ENCODE measurements around the gene FARSA. TPM values are rescaled to one million over a fixed set of nuclear protein-coding genes. Genes with fewer than 3 reads are reported as not detected.
"Not testable (repeated sequence)": the region's sequence is repeated elsewhere in the genome, so short reads cannot be mapped to it uniquely, and the experiment has no call there.

Gene FARSA
- total RNA-seq, 2 donors from 2014 or later, result 89.2 to 116 TPM

DNA sequence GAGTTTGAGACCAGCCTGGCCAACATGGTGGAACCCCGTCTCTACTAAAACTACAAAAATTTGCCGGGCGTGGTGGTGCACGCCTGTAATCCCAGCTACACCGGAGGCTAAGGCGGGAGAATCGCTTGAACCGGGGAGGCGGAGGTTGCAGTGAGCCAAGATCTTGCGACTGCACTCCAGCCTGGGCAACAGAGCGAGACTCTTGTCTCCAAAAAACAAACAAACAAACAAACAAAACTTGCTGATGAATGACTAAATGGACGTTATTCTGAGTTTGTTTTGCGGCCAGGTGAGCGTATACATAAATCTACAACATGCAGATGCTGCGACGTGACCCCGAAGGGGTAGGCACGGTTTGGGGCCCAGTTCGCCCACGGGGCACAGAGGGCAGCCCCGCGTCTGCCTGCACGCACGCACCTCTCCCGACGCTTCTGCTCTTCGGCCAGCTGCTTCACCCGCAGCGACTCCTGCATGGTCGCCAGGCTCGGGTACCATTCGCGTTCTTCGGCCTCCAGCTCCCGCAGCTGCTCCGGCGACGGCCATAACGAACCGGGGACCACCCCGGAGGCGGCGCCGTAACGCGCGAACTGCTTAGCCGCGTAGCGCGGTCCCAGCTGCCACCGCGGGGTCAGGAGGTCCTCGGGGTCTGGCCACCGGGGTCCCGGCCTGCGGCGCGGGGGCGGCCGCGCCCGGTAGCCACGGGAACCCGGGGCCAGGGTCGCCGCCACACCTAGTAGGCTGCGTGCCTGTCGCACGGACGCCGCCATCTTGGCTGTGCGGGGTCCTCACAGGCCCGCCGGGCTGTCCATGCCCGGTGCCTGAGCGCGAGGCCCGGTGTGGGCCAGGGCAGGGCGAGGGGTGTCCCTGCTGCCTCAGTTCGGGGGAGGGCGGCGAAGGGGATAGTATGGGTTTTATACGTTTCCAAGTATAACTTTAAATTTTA lies 23.2 kb upstream of the FARSA start, which contains the start of gene GADD45GIP1:
Gene GADD45GIP1 (minus strand): TSS at position 778 of the 943 bp plus-strand sequence. CDS start 11 bp downstream, at position 767.
- ATAC-seq (peak; percentile 89 to 93), DNase-seq (ENCODE audit: low spot score in 2 of 2) (peak; percentile 76 to 92)
- Mint-ChIP-seq H3K36me3 (peaks cover 0 to 26% of the 10 kb centered on the region in 2 donors), H3K9me3 (no peaks in the 10 kb centered on the region), H3K27ac (peak within 1 kb of the TSS; percentile 82 to 99)

DNA sequence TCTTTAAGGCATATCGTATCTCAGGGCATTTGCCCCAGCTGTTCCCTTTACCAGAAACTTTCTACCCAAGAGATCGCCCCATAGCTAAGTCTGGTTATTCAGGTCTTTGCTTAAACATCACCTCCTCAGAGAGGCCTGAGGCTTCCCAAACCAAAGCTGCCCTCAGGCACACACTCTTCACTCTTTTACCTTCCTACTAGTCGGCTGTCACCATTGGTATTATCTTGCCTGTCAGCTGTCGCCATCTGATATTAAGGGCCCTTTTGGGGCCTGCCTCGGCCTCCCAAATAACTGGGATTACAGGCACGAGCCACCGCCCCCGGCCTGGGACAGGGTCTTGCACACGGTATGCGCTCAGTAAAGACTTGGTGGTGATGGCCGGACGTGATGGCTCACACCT lies 22.5 kb upstream of the FARSA start:
- peak overlapping the region; percentile 82 to 90 for H3K27ac Mint-ChIP-seq
- H3K36me3 Mint-ChIP-seq, result peaks cover 0 to 29% of the 10 kb centered on the region in 2 donors
- DNase-seq (ENCODE audit: low spot score in 2 of 2), result no peak
- no peaks in the 10 kb centered on the region for H3K9me3 Mint-ChIP-seq
- no peak for ATAC-seq

DNA sequence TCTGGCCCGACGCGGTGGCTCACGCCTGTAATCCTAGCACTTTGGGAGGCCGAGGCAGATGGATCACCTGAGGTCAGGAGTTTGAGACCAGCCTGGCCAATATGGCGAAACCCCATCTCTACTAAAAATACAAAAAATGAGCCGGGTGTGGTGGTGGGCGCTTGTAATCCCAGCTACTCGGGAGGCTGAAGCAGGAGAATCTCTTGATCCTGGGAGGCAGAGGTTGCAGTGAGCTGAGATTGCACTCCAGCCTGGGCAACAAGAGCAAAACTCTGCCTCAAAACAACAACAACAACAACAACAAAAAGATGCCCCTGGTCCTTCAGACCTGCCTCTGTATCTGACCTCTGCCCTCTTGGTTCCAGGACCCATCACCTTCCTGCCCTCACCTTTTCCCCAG lies 22.1 kb upstream of the FARSA start:
- not testable (repeated sequence) for ATAC-seq; H3K9me3 Mint-ChIP-seq; DNase-seq (ENCODE audit: low spot score in 2 of 2)
- Mint-ChIP-seq H3K36me3 (peaks cover 0 to 29% of the 10 kb centered on the region in 2 donors), H3K27ac (peak overlapping the region; percentile 82 to 91)

DNA sequence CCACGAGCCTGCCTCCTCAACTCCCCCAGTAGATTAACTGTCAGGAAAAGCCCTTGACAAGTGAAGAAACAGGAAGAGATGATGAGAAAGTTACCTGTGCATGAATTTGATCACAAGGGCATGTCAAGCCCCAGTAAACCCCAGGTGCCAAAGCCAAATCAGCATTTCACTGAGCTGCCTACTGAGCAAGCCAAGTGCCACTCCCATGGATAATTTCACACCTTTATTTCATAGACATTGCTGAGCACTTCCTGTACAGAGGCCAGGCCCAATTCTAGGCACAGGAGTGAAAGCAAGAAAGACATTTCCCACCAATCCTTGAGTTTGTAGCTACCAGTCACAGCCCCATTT lies 21.1 kb upstream of the FARSA start:
- DNase-seq (ENCODE audit: low spot score in 2 of 2) (no peak), ATAC-seq (peak in 1 of 2 donors; percentile 30)

DNA sequence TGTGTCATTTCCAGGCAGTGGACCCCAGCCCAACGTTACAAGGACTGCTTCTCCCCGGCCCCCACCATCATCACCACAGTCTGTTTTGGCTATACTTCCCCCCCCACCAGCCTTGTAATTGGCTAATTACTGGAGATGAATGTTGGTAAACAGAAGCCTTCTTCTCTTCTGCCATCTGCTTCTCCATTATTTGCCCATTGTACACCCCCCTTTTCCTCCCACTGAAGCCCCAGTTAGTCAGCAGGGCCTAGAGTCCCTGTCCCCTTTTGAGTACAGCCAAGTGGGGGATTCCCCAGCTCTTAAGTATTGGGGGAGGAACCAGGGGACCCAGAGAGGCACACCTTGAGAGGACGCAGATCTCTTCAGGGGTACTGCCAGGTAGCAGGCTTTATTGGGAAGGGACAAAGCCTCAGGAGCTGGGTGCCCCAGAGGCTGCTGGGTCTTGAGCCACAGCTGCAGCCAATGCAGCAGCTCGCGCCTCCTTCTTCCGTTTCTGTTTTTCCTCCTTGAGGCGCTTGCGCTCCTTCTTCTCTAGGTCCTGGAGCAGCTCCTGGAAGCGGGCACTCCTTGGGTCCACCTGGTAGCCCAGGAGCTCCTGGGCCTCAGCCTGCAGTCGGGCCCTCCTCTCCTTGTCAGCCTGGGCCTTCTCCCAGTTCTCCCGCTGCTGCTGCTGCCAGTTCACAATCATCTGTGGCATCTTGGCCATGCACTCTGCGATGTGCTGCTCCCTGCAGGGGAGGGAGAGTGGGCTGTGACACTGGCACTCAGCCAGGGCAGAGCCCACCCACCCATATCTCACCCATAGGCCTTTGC lies 20.5 kb upstream of the FARSA start:
- DNase-seq (ENCODE audit: low spot score in 2 of 2) (no peak), ATAC-seq (no peak)
- Mint-ChIP-seq H3K9me3 (no peaks in the 10 kb centered on the region), H3K36me3 (peaks cover 11 to 41% of the 10 kb centered on the region in 2 donors), H3K27ac (peak overlapping the region; percentile 82 to 92)

More for the DNA sequence above, 21.1 kb upstream of the FARSA start:
- Mint-ChIP-seq H3K27ac (peak overlapping the region; percentile 82 to 92), H3K9me3 (no peaks in the 10 kb centered on the region), H3K36me3 (peaks cover 9 to 38% of the 10 kb centered on the region in 2 donors)

DNA sequence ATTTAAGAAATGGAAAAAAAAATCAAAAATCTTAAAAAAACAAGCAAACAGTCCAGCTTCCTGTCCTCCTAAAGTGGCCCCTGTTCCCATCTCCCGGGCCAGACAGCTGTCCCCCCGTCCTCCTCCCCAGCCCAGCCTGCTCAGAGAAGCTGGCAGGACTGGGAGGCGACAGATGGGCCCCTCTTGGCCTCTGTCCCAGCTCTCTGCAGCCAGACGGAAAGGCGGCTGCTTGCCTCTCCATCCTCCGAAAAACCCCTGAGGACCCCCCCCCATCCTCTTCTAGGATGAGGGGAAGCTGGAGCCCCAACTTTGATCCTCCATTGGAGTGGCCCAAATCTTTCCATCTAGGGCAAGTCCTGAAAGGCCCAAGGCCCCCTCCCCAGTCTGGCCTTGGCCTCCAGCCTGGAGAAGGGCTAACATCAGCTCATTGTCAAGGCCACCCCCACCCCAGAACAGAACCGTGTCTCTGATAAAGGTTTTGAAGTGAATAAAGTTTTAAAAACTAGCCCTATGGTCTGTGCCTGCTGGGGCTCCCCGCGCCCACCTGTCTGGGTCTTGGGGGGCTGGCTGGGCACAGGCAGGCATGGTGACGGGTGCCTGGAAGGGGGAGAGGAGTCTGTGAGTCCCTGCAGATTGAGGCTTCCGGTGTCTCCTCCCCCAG lies 19.8 kb upstream of the FARSA start:
- no peaks in the 10 kb centered on the region for H3K9me3 Mint-ChIP-seq
- H3K36me3 Mint-ChIP-seq, result peaks cover 11 to 45% of the 10 kb centered on the region in 2 donors
- H3K27ac Mint-ChIP-seq, result no peak overlapping the region

DNA sequence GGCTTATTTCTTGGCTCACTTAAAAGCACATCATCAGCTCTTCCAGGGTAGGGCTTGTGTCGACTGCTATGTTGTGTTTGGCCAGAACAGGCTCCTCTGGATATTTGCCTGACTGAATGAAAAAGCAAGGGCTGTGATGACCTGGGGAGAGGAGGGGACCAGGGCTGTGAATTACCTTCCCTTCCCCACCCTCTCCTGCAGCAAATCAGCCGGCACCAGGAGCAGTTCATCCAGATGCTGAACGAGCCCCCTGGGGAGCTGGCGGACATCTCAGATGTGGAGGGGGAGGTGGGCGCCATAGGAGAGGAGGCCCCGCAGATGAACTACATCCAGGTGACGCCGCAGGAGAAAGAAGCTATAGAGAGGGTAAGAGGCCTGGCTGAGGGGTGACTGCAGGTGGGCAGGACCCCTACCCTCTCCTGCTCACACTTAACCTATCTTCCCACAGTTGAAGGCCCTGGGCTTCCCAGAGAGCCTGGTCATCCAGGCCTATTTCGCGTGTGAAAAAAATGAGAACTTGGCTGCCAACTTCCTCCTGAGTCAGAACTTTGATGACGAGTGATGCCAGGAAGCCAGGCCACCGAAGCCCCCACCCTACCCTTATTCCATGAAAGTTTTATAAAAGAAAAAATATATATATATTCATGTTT lies 19.1 kb upstream of the FARSA start:
- DNase-seq (ENCODE audit: low spot score in 2 of 2) (no peak), ATAC-seq (no peak)
- H3K36me3 Mint-ChIP-seq, result peaks cover 13 to 46% of the 10 kb centered on the region in 2 donors
- H3K27ac Mint-ChIP-seq, result peak overlapping the region in 1 of 2 donors; percentile 55
- no peaks in the 10 kb centered on the region for H3K9me3 Mint-ChIP-seq

More for the DNA sequence above, 19.8 kb upstream of the FARSA start:
- no peak for DNase-seq (ENCODE audit: low spot score in 2 of 2)
- ATAC-seq, result no peak

DNA sequence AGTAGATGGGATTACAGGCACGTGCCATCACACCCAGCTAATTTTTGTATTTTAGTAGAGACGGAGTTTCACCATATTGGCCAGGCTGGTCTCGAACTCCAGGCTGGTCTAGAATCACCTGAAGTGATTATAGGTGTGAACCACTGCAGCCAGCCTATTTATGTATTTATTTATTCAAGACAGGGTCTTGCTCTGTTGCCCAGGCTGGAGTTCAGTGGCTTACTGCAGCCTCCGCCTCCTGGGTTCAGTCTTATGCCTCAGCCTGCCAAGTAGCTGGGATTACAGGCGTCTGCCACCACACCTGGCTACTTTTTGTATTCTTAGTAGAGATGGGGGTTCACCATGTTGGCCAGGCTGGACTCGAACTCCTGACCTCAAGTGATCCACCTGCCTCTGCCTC lies 18.5 kb upstream of the FARSA start:
- Mint-ChIP-seq H3K27ac (peak overlapping the region in 1 of 2 donors; percentile 11), H3K36me3 (peaks cover 15 to 46% of the 10 kb centered on the region in 2 donors)
- H3K9me3 Mint-ChIP-seq; ATAC-seq; DNase-seq (ENCODE audit: low spot score in 2 of 2): not testable (repeated sequence)

DNA sequence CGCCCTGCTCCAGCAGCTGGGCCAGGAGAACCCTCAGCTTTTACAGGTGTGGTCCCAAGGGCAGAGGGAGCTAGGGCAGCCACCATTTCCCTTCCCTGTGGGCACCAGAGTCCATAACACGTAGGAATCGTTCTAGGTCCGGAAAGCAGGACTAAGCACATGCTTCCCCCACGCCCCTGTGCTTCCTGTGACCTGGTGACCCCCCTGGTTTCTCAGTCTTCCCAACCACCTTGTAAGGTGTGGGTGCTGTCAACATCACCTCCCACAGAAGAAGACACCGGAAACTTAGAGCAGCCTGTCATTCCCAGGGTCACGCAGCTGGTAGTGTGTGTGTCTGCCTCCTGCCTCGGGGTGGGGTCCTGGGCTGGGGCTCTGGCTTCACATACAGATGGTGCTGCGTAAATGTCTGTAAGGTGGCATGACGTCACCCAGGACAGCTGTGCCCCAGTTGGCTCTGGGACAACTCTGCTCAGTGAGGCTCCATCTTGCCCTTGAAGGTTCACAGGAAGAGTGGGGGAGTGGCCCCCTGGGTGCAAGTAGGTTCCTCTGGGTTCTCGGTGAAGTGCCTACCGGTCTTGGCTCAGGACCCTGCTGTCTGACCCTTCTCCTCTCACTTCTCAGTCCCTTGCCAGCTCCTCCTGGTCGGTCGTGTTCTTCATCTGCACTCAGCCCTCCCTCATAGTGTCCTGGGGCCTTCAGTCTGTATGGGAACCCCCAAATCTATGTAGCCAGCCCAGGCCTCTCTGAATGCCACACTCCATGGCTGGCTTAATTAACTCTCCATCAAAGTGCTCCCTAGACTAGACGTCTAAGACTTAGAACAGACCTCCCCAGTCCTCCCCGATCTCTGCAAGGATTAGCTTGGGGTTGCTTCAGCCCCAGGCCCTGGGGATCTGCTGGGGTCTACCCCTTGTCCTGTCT lies 16.1 kb upstream of the FARSA start:
- Mint-ChIP-seq H3K27ac (peak overlapping the region; percentile 58 to 92), H3K9me3 (no peaks in the 10 kb centered on the region), H3K36me3 (peaks cover 36 to 50% of the 10 kb centered on the region in 2 donors)
- DNase-seq (ENCODE audit: low spot score in 2 of 2), result no peak
- no peak for ATAC-seq

DNA sequence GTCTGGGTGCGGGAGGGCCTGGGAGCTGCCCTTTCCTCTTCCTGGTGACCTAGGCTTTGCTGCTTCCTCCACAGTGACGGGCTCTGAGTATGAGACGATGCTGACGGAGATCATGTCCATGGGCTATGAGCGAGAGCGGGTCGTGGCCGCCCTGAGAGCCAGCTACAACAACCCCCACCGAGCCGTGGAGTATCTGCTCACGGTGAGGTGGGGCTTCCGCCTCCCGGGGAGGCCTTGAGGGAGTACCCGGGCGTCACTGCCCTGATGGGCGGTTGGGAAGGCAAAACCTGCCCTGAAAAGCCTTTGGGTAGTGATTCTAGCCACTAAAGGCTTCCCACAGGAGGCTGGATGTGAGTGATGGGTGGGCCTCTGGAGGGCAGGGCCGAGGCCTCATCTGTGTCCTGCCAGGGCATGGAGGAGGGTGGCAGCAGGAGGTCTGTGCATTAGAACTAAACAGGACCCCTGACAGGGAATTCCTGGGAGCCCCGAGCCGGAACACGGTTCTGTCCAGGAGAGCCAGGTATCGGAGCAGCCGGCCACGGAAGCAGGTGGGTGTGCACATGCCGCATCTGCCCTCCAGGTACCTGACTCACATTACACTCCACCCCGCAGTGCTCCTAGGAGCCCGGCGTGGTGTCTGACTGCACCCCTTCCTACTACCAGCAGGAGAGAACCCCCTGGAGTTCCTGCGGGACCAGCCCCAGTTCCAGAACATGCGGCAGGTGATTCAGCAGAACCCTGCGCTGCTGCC lies 15.3 kb upstream of the FARSA start:
- Mint-ChIP-seq H3K36me3 (peaks cover 37 to 51% of the 10 kb centered on the region in 2 donors), H3K27ac (peak overlapping the region; percentile 53 to 77), H3K9me3 (no peaks in the 10 kb centered on the region)
- ATAC-seq (no peak), DNase-seq (ENCODE audit: low spot score in 2 of 2) (no peak)

DNA sequence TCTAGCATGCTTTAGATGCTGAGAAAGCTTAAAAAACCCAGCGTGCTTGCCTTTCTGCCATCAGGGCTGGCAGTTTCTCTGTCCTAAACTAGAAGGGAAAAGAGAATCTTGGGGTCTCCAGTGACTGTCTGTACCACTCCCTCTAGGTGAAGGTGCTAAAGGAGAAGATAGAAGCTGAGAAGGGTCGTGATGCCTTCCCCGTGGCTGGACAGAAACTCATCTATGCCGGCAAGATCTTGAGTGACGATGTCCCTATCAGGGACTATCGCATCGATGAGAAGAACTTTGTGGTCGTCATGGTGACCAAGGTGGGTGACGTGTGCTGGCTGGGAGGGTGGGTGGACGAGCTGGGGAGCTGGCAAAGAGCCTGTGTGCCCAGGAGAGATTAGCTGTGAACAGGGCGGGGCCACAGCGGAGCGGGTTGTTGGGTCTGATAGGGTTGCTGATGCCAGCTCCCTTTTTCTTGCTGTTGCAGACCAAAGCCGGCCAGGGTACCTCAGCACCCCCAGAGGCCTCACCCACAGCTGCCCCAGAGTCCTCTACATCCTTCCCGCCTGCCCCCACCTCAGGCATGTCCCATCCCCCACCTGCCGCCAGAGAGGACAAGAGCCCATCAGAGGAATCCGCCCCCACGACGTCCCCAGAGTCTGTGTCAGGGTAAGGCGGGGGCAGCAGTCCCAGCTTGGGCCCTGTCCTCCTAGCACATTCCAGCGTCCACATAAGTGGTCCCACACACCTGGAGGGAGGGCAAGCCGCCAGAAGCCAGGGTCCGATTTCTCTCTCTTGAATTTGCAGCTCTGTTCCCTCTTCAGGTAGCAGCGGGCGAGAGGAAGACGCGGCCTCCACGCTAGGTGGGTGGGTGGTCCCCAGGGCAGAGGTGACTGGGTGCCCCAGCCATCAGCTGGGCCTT lies 14.4 kb upstream of the FARSA start:
- Mint-ChIP-seq H3K9me3 (no peaks in the 10 kb centered on the region), H3K27ac (peak overlapping the region; percentile 53 to 98), H3K36me3 (peaks cover 45 to 58% of the 10 kb centered on the region in 2 donors)
- ATAC-seq (no peak), DNase-seq (ENCODE audit: low spot score in 2 of 2) (no peak)

DNA sequence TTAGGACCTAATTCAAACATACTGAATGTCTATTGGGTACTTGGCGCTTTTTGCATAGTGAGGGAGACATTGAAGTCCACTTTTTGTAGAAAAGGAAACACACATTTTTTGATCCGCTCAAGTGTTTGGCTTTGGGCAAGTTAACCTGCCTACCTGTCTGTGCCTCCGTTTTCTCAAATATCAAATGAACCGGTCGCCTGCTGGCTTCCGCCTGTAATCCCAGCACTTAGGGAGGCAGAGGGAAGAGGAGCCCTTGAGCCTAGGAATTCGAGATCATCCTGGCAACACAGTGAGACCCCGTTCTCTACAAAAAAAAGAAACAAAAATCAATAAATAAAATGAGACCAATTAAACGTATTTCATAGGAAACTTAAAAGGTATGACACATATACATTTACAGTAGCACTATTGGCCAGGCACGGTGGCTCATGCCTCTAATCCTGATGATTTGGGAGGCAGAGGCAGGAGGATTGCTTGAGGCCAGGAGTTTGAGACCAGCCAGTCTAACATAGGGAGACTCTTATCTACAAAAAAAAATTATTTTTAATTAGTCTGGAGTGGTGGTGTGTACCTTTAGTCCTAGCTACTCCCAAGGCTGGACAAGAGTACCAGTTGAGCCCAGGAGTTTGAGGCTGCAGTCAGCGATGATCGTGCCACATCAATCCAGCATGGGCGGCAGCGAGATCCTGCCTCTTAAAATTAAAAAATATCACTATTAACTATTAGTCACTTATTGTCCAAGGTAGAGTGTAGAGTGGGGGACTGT lies 13.4 kb upstream of the FARSA start:
- Mint-ChIP-seq H3K36me3 (peaks cover 45 to 60% of the 10 kb centered on the region in 2 donors), H3K27ac (peak overlapping the region; percentile 97 to 98), H3K9me3 (no peaks in the 10 kb centered on the region)
- ATAC-seq (no peak), DNase-seq (ENCODE audit: low spot score in 2 of 2) (no peak)

DNA sequence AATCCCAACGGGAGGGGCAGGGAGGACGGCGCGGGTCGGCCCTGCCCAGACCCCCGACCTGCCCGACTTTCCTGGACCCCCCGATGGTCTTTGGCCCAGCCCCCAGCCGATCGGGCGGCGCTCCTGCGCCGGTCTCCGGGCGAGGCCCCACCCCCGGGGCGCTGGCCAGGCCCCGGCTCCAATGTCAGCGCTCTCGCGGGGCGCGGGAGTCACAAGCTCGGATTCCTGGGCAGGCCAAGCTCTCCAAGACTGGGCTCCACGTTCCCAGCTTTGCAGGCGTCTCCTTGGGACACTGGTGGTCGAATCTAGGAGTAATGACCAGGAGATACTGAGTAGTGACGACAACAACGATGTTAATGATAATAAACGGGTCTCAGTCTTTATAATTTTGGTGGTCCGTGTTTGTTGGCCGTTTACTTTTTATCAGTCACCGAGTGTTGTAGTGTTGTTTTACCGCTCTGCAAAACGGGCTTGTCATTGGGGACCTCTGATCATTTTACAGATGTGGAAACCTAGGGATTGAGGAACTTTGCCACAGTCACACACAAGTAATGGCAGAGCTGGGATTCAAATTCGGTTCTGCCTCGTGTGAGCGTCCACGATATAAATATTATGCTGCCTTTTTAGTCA lies 12.7 kb upstream of the FARSA start:
- Mint-ChIP-seq H3K36me3 (peaks cover 45 to 61% of the 10 kb centered on the region in 2 donors), H3K27ac (peak overlapping the region; percentile 97 to 98), H3K9me3 (no peaks in the 10 kb centered on the region)
- DNase-seq (ENCODE audit: low spot score in 2 of 2) (peak in 1 of 2 donors; percentile 59), ATAC-seq (peak; percentile 43 to 58)
